ENCODE results near the gene LSM14A. TPM values are rescaled to one million over a fixed set of nuclear protein-coding genes. Genes with fewer than 3 reads are reported as not detected.

Gene LSM14A
- total RNA-seq, 2 donors from 2014 or later, result 145 to 189 TPM

- DNase-seq (ENCODE audit: low spot score), result no peak
- Histone ChIP-seq H3K4me1 (replicated peaks) (no peaks in the 10 kb centered on the region), H3K27ac (no peak overlapping the region), H3K36me3 (peaks cover 0 to 7% of the 10 kb centered on the region in 2 donors), H3K27me3 (replicated peaks; ENCODE audit: insufficient read depth) (no peaks in the 10 kb centered on the region), H3K9me3 (peaks cover 5% of the 10 kb centered on the region), H3K4me3 (no peak overlapping the region)
- 78% methylated on average over 2 of the region's 2 CpGs for WGBS
- TF ChIP-seq POLR2AphosphoS5 (IDR thresholded peaks at IDR 0.05) (no peak), CTCF (IDR thresholded peaks at IDR 0.05) (no peak), POLR2A (IDR thresholded peaks at IDR 0.05) (no peak)
- intact Hi-C loops (cut with DNase I), result no loop called here
These were observed 52.8 kb downstream of the LSM14A start for GRCh38 chr19:34224996-34225658.

DNA sequence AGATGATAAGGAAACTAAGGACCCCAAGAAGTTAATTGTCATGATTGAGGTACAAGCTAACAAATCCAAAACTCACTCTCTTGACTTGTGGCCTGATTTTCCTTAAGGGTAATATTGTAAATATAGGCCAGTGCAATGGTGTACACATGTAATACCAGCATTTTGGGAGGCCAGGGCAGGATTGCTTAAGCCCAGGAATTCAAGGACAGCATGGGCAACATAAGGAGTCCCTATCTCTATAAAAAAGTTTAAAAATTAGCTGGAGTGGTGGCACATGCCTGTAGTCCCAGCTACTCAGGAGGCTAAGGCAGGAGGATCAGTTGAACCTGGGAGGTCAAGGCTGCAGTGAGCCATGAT, 53.3 kb downstream of the LSM14A start:
- Histone ChIP-seq H3K9me3 (peaks cover 5% of the 10 kb centered on the region), H3K4me3 (no peak overlapping the region), H3K36me3 (peaks cover 0 to 7% of the 10 kb centered on the region in 2 donors), H3K27ac (no peak overlapping the region), H3K4me1 (replicated peaks) (no peaks in the 10 kb centered on the region), H3K27me3 (replicated peaks; ENCODE audit: insufficient read depth) (no peaks in the 10 kb centered on the region)
- TF ChIP-seq POLR2AphosphoS5 (IDR thresholded peaks at IDR 0.05) (no peak), POLR2A (IDR thresholded peaks at IDR 0.05) (no peak), CTCF (IDR thresholded peaks at IDR 0.05) (no peak)
- no peak for DNase-seq (ENCODE audit: low spot score)
- intact Hi-C loops (cut with DNase I), result no loop called here

DNA sequence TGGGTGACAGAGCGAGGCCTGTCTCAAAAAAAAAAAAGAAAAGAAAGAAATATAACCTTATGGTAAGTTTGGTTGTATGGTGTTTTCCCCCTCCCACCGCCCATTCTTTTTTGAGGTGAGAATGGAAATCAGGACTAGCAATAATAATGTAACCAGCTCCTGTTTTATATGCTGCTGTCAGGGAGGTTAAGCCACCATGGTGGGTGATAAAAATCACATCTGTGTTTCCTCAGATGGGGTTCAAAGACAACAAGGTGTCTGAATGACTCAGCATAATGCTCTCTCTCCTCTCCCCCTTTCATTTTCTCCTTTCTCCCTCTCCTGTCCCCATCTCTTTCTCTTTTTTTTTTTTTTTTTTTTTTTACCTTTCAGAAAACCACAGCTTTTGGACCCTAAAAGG, 53.7 kb downstream of the LSM14A start:
- no peak for TF ChIP-seq POLR2AphosphoS5 (IDR thresholded peaks at IDR 0.05)
- no peaks in the 10 kb centered on the region for H3K27me3 ChIP-seq (replicated peaks; ENCODE audit: insufficient read depth)
- no peak overlapping the region for H3K4me3 ChIP-seq
- H3K27ac ChIP-seq, result no peak overlapping the region
- 86% methylated on average over 2 of the region's 2 CpGs for WGBS
- intact Hi-C loops (cut with DNase I), result no loop called here
- H3K4me1 ChIP-seq (replicated peaks), result no peaks in the 10 kb centered on the region
- peaks cover 5% of the 10 kb centered on the region for H3K9me3 ChIP-seq
- peaks cover 0 to 7% of the 10 kb centered on the region in 2 donors for H3K36me3 ChIP-seq
- DNase-seq (ENCODE audit: low spot score), result no peak

DNA sequence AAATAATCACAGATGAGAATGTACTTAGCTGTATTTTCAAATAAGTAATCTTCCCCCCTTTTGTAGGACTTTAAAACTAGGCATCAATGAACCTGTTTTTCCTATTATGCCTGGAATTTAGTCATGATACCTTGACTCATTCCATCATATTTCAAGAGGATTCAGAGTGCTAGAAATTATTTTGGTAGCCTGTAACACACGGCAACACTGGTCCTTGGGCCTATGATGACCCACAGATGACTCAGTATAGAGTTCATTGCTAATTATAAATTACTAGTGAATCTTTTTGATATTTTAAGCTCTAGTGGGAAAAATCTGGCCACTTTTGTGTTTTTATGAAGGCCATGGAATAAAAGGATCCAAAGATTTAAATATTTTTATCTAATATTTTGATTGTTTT, 56.0 kb downstream of the LSM14A start:
- TF ChIP-seq POLR2AphosphoS5 (IDR thresholded peaks at IDR 0.05), result no peak
- no peak for TF ChIP-seq POLR2A (IDR thresholded peaks at IDR 0.05)
- TF ChIP-seq CTCF (IDR thresholded peaks at IDR 0.05), result no peak
- Histone ChIP-seq H3K27me3 (replicated peaks; ENCODE audit: insufficient read depth) (no peaks in the 10 kb centered on the region), H3K4me3 (no peak overlapping the region), H3K9me3 (peaks cover 5% of the 10 kb centered on the region), H3K27ac (peak overlapping the region in 1 of 2 donors; percentile 43), H3K36me3 (no peaks in the 10 kb centered on the region), H3K4me1 (replicated peaks) (peaks cover 3% of the 10 kb centered on the region)
- DNase-seq (ENCODE audit: low spot score), result no peak
- intact Hi-C loops (cut with DNase I), result no loop called here
- WGBS, result 77% methylated on average over 1 of the region's 1 CpG

- no peak for DNase-seq (ENCODE audit: low spot score)
- 63% methylated on average over 3 of the region's 3 CpGs for WGBS
- Histone ChIP-seq H3K36me3 (no peaks in the 10 kb centered on the region), H3K27me3 (replicated peaks; ENCODE audit: insufficient read depth) (no peaks in the 10 kb centered on the region), H3K27ac (peak overlapping the region in 1 of 2 donors; percentile 43), H3K9me3 (peaks cover 5% of the 10 kb centered on the region), H3K4me3 (no peak overlapping the region), H3K4me1 (replicated peaks) (peaks cover 3% of the 10 kb centered on the region)
- TF ChIP-seq CTCF (IDR thresholded peaks at IDR 0.05) (no peak), POLR2A (IDR thresholded peaks at IDR 0.05) (no peak), POLR2AphosphoS5 (IDR thresholded peaks at IDR 0.05) (no peak)
- intact Hi-C loops (cut with DNase I), result no loop called here
These were observed 56.5 kb downstream of the LSM14A start for GRCh38 chr19:34228762-34229161.

All from prostate gland (tissue), 2 donors.